Panc1 (cell line): Measurements from ENCODE around the gene E2F2. TPM values are rescaled to one million over a fixed set of nuclear protein-coding genes. Genes with fewer than 3 reads are reported as not detected.

Source experiments
- ATAC-seq: fragments of 200-7000 bp; cut with Tn5 transposase; 2 replicates; pipeline ENCODE4 v1.9.1; 2020; ENCODE audit warnings: mild to moderate bottlenecking, moderate library complexity
- BruUV-seq: library from RNA; stranded (reverse); fragments of 400-500 nt; replicated peaks from 2 replicates; lab custom pipeline; 2021; lab: Mats Ljungman, UMichigan
- CTCF ChIA-PET: fragments of 300-600 bp; sonication (Branson Sonifier 250); formaldehyde crosslinking; loops from one replicate; lab custom pipeline; 2022; ENCODE audit warnings: antibody characterized with exemption; lab: Charles Lee
- POLR2A ChIA-PET: fragments of 300-600 bp; sonication (Branson Sonifier 250); formaldehyde crosslinking; loops from one replicate; lab custom pipeline; 2022; ENCODE audit warnings: antibody characterized with exemption; lab: Charles Lee
- DNase-seq: peaks from one replicate; pipeline ENCODE4 v3.0.0-alpha.2; 2010; ENCODE audit warnings: low read depth, low spot score
- H3K27ac ChIP-seq: 2 replicates; pipeline ENCODE4 v1.5.1; 2011; ENCODE audit warnings: mild to moderate bottlenecking, low read length, inconsistent platforms
- H3K27me3 ChIP-seq: fragments of 200-500 bp; sonication (Bioruptor generic); 2 replicates; pipeline ENCODE4 v1.6.0; 2014; ENCODE audit warnings: low read length, inconsistent platforms; ENCODE audit not compliant: control insufficient read depth, insufficient read depth
- H3K36me3 ChIP-seq: fragments of 200-500 bp; sonication (Bioruptor generic); 2 replicates; pipeline ENCODE4 v1.5.1; 2014; ENCODE audit warnings: inconsistent platforms, mild to moderate bottlenecking, low read length, moderate library complexity; ENCODE audit not compliant: control insufficient read depth, insufficient read depth
- H3K4me1 ChIP-seq: 2 replicates; pipeline ENCODE4 v1.5.1; 2011; ENCODE audit warnings: inconsistent platforms, mild to moderate bottlenecking, low read length, moderate library complexity; ENCODE audit not compliant: control insufficient read depth, insufficient read depth
- H3K4me3 ChIP-seq, 2 experiments: 2 replicates each; pipeline ENCODE4 v1.5.1; 2011 to 2012; ENCODE audit warnings: low read depth in 2 of 2, low read length in 2 of 2, mild to moderate bottlenecking in 2 of 2, inconsistent platforms in 1 of 2, moderate library complexity in 1 of 2
- H3K9me3 ChIP-seq: fragments of 200-500 bp; sonication (Bioruptor generic); 2 replicates; pipeline ENCODE4 v1.5.1; 2014; ENCODE audit warnings: low read depth, mild to moderate bottlenecking, inconsistent platforms, low read length, moderate library complexity; ENCODE audit not compliant: control insufficient read depth, insufficient read depth
- POLR2AphosphoS5 ChIP-seq: IDR thresholded peaks from 2 replicates; pipeline ENCODE4 v1.6.1; 2012; ENCODE audit warnings: mild to moderate bottlenecking, low read depth, low read length, moderate library complexity
- SIN3A ChIP-seq: IDR thresholded peaks from 2 replicates; pipeline ENCODE4 v1.6.1; 2012; ENCODE audit warnings: low read depth, mild to moderate bottlenecking, low read length, moderate library complexity, borderline replicate concordance; ENCODE audit not compliant: insufficient read depth
- TCF7L2 ChIP-seq: IDR thresholded peaks from 2 replicates; pipeline ENCODE4 v1.6.1; 2011; ENCODE audit warnings: mild to moderate bottlenecking, low read depth, low read length, inconsistent platforms
- in situ Hi-C: cut with HindIII; loops from 2 replicates; pipeline ENCODE4 v1.10.0; 2016; ENCODE audit warnings: low sequenced_read_pairs, low pct_unique_long_range_greater_than_20kb
- intact Hi-C: fragments of 100-400 bp; cut with micrococcal nuclease; formaldehyde crosslinking; loops from one replicate; pipeline ENCODE4 v1.10.0; 2022; ENCODE audit not compliant: unreplicated experiment
- total RNA-seq: library from RNA; stranded (reverse); gene quantifications from one replicate; pipeline ENCODE4 v1.2.1, GENCODE V29; 2021; ENCODE audit not compliant: unreplicated experiment
- TF ChIP-seq, protein P1 (sequence below), 2 experiments: IDR thresholded peaks; 2 replicates each; pipeline ENCODE4 v1.6.1; 2011 to 2012; ENCODE audit warnings: low read depth in 2 of 2, control low read depth in 1 of 2, low read length in 1 of 2, mild to moderate bottlenecking in 1 of 2, moderate library complexity in 1 of 2; ENCODE audit not compliant: insufficient read depth in 1 of 2
- TF ChIP-seq, protein P2 (sequence below): fragments of 450-650 bp; IDR thresholded peaks from 2 replicates; pipeline ENCODE4 v1.5.1; 2017; ENCODE audit warnings: mild to moderate bottlenecking

The E2F2 gene
- total RNA-seq, 1 experiment from 2014 or later, result 9.5 TPM

DNA sequence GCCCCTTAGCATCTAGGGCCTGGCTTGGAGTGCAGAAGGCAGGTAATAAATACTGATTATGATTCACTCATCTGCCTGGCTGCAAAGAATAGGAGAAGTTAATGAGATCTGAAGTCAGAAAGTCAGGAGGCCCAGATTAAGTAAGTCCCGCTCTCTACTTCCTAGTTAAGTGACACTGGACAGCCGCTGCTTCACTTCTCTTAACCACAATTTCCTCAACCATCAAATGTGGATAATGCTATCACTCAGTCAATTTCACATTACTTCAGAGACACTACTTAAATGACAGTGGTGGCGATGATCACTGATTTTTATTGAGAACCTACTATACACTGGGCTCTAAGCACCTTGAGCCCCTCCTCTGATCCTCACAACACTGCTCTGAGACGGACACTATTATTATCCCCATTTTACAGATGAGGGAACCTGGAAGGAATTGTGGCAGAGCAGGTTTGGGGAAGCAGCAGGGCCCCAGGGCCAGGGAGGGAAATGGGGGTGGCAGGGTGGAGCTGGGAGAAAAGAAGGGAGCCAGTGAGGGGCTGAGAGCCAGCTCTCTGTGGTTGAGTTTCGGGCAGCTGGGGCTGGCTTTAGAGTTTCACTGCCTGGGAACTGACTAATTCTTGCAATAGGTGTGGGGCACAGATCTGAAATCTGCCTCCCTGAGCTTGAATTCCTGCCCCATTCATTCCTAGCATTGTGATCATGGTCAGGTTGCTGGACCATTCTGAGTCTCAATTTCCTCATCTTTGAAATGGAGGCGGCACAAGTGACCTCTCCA is 2.4 kb upstream of the E2F2 start:
- in situ Hi-C loops, result no loop called here
- H3K36me3 ChIP-seq, result peaks cover 2% of the 10 kb centered on the region; the same call in 1 of the 2 replicates
- ATAC-seq (no peak), DNase-seq (no peak)
- POLR2A ChIA-PET, result interaction anchor here (0.6 kb wide), 1 partner anchor 58 kb away, joined by 3 read pairs; no protein-coding TSS in a partner anchor
- TF ChIP-seq, protein P1, sequence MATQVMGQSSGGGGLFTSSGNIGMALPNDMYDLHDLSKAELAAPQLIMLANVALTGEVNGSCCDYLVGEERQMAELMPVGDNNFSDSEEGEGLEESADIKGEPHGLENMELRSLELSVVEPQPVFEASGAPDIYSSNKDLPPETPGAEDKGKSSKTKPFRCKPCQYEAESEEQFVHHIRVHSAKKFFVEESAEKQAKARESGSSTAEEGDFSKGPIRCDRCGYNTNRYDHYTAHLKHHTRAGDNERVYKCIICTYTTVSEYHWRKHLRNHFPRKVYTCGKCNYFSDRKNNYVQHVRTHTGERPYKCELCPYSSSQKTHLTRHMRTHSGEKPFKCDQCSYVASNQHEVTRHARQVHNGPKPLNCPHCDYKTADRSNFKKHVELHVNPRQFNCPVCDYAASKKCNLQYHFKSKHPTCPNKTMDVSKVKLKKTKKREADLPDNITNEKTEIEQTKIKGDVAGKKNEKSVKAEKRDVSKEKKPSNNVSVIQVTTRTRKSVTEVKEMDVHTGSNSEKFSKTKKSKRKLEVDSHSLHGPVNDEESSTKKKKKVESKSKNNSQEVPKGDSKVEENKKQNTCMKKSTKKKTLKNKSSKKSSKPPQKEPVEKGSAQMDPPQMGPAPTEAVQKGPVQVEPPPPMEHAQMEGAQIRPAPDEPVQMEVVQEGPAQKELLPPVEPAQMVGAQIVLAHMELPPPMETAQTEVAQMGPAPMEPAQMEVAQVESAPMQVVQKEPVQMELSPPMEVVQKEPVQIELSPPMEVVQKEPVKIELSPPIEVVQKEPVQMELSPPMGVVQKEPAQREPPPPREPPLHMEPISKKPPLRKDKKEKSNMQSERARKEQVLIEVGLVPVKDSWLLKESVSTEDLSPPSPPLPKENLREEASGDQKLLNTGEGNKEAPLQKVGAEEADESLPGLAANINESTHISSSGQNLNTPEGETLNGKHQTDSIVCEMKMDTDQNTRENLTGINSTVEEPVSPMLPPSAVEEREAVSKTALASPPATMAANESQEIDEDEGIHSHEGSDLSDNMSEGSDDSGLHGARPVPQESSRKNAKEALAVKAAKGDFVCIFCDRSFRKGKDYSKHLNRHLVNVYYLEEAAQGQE (IDR thresholded peaks at IDR 0.05; ENCODE audit: insufficient read depth in 1 of 2, low read depth in 2 of 2, low read length in 1 of 2), result no peak
- TF ChIP-seq TCF7L2, result no peak
- no peak for TF ChIP-seq POLR2AphosphoS5
- TF ChIP-seq, protein P2, sequence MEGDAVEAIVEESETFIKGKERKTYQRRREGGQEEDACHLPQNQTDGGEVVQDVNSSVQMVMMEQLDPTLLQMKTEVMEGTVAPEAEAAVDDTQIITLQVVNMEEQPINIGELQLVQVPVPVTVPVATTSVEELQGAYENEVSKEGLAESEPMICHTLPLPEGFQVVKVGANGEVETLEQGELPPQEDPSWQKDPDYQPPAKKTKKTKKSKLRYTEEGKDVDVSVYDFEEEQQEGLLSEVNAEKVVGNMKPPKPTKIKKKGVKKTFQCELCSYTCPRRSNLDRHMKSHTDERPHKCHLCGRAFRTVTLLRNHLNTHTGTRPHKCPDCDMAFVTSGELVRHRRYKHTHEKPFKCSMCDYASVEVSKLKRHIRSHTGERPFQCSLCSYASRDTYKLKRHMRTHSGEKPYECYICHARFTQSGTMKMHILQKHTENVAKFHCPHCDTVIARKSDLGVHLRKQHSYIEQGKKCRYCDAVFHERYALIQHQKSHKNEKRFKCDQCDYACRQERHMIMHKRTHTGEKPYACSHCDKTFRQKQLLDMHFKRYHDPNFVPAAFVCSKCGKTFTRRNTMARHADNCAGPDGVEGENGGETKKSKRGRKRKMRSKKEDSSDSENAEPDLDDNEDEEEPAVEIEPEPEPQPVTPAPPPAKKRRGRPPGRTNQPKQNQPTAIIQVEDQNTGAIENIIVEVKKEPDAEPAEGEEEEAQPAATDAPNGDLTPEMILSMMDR, result no peak
- no peak for TF ChIP-seq SIN3A
- peaks cover 25% of the 10 kb centered on the region for H3K4me1 ChIP-seq
- H3K4me3 ChIP-seq, result no peak overlapping the region
- no peaks in the 10 kb centered on the region for H3K9me3 ChIP-seq
- H3K27me3 ChIP-seq, result no peaks in the 10 kb centered on the region
- CTCF ChIA-PET, result no interaction called here
- H3K27ac ChIP-seq, result no peak overlapping the region
- intact Hi-C loops, result no loop called here
- no TSS peak for BruUV-seq

DNA sequence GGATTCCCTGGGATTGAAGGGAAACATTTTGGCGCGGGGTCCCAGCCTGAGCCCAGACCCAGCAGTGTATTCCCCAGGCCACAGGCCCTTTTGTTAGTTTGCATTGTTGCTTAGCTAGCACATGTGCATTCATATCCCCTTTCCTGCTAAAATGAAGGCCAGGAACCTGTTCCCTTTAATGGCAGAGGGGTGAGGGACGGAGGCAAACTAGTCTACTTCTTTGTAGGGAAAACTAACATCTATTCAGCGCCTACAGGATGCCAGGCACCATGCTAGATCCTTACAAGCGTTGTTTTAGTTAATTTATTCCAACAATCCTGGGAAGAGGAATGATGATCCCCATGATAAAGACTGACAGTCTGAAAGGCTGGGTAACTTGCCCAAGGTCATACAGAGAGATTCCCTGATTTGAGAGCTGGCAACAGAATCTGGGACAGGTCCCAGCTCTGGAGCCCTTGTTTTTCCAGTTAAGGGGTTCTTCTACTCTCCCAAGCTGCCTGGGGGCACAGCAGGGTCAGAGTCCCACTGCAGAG is 595 bp upstream of the E2F2 start:
- Histone ChIP-seq H3K36me3 (peaks cover 2% of the 10 kb centered on the region; the same call in 1 of the 2 replicates), H3K27ac (peak overlapping the region; percentile 71), H3K27me3 (no peaks in the 10 kb centered on the region), H3K4me3 (peak overlapping the region; percentile 52 to 77), H3K4me1 (peaks cover 30% of the 10 kb centered on the region), H3K9me3 (no peaks in the 10 kb centered on the region)
- ChIA-PET CTCF (interaction anchor here (0.5 to 1.1 kb wide), 2 partner anchors 17 to 35 kb away, joined by 3 to 9 read pairs; no protein-coding TSS in a partner anchor), POLR2A (no interaction called here)
- intact Hi-C loops, result no loop called here
- in situ Hi-C loops, result no loop called here
- ATAC-seq (no peak), DNase-seq (no peak)
- no TSS peak for BruUV-seq
- TF ChIP-seq, protein P2, result no peak
- TF ChIP-seq, protein P1 (IDR thresholded peaks at IDR 0.05; ENCODE audit: insufficient read depth in 1 of 2, low read depth in 2 of 2, low read length in 1 of 2), result no peak
- TF ChIP-seq POLR2AphosphoS5 (no peak), TCF7L2 (no peak), SIN3A (no peak)
